Peyer's patch (tissue), 4 donors: Measurements from ENCODE around the gene TEX264.

Source experiments
- POLR2A ChIP-seq, 2 donors: fragments of 450-650 bp; IDR thresholded peaks; one replicate each; pipeline ENCODE4 v1.5.1; 2017; ENCODE audit warnings: antibody characterized with exemption in 2 of 2, mild to moderate bottlenecking in 2 of 2, moderate library complexity in 2 of 2
- TF ChIP-seq, protein P1 (sequence below), 6 experiments: fragments of 450-650 bp in 4 of 6; fragments of 200-600 bp in 2 of 6; sonication (generic) in 1 of 6; IDR thresholded peaks; one replicate each; pipeline ENCODE4 v1.5.1; 2017 to 2019; ENCODE audit warnings: antibody characterized with exemption in 6 of 6, mild to moderate bottlenecking in 3 of 6, moderate library complexity in 1 of 6

DNA sequence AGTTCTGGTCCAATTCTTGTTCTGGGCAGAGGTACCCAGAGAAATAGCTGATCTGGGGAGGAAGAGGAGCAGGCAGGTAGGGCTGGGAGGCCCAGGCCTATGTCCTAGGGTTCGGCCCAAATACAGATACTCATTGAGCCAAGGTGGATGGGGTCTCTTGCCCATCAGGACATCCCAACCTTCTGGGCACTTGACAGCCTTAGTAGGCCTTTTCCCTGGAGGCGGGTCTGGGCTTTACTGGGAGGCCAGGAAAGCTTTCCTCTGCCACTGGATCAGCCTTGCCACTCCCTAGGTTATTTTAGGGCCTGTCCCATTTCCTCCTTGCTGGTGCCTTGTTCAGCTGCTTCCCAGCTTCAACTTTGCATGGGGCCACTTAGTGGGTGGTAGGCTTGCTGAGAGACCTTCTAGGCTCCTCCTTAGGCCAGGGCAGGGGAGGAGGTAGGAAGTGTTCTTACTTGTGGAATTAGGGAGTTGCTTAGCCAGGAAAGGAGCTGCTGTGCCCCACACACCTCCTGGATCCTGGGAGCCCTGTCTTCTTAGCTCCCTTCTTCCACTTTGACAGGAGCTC, 9.7 kb downstream of the TEX264 start:
- TF ChIP-seq, protein P1, sequence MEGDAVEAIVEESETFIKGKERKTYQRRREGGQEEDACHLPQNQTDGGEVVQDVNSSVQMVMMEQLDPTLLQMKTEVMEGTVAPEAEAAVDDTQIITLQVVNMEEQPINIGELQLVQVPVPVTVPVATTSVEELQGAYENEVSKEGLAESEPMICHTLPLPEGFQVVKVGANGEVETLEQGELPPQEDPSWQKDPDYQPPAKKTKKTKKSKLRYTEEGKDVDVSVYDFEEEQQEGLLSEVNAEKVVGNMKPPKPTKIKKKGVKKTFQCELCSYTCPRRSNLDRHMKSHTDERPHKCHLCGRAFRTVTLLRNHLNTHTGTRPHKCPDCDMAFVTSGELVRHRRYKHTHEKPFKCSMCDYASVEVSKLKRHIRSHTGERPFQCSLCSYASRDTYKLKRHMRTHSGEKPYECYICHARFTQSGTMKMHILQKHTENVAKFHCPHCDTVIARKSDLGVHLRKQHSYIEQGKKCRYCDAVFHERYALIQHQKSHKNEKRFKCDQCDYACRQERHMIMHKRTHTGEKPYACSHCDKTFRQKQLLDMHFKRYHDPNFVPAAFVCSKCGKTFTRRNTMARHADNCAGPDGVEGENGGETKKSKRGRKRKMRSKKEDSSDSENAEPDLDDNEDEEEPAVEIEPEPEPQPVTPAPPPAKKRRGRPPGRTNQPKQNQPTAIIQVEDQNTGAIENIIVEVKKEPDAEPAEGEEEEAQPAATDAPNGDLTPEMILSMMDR (IDR thresholded peaks at IDR 0.05), result no peak
- TF ChIP-seq POLR2A (IDR thresholded peaks at IDR 0.05), result no peak
